NAMALWA (cell line): Measurements from ENCODE around the gene C11orf21.
"Not testable (repeated sequence)": the region's sequence is repeated elsewhere in the genome, so short reads cannot be mapped to it uniquely, and the experiment has no call there.

Experiments
- DNase-seq: peaks from one replicate; pipeline ENCODE4 v3.0.0-alpha.2; 2015; ENCODE audit warnings: low spot score

The C11orf21 gene

GRCh38 chr11:2296913-2297622 is 4.7 kb downstream of the C11orf21 start:
- no peak for DNase-seq

GRCh38 chr11:2295971-2296912 is 5.5 kb downstream of the C11orf21 start:
- DNase-seq, result no peak

GRCh38 chr11:2294926-2295290 is 6.8 kb downstream of the C11orf21 start:
- DNase-seq, result no peak

GRCh38 chr11:2293984-2294925 is 7.5 kb downstream of the C11orf21 start:
- DNase-seq, result no peak

GRCh38 chr11:2293531-2293971 is 8.2 kb downstream of the C11orf21 start:
- DNase-seq, result no peak

GRCh38 chr11:2290351-2290841 is 11.3 kb downstream of the C11orf21 start:
- DNase-seq, result no peak

- no peak for DNase-seq
Observed at GRCh38 chr11:2289859-2290258, 11.9 kb downstream of the C11orf21 start.

GRCh38 chr11:2289350-2289749 is 12.4 kb downstream of the C11orf21 start:
- no peak for DNase-seq

GRCh38 chr11:2287091-2287490 is 14.6 kb downstream of the C11orf21 start:
- no peak for DNase-seq

GRCh38 chr11:2286350-2286749 is 15.4 kb downstream of the C11orf21 start:
- not testable (repeated sequence) for DNase-seq

GRCh38 chr11:2280208-2280607 is 21.5 kb downstream of the C11orf21 start:
- no peak for DNase-seq

GRCh38 chr11:2277933-2278523 is 23.7 kb downstream of the C11orf21 start:
- DNase-seq, result no peak

GRCh38 chr11:2277008-2277346 is 24.7 kb downstream of the C11orf21 start:
- no peak for DNase-seq

GRCh38 chr11:2276280-2277007 is 25.3 kb downstream of the C11orf21 start:
- no peak for DNase-seq

GRCh38 chr11:2275334-2276279 is 26.1 kb downstream of the C11orf21 start:
- DNase-seq, result no peak

GRCh38 chr11:2273771-2274170 is 27.9 kb downstream of the C11orf21 start:
- no peak for DNase-seq

GRCh38 chr11:2273311-2273710 is 28.4 kb downstream of the C11orf21 start:
- DNase-seq, result no peak

- DNase-seq, result no peak
Observed at GRCh38 chr11:2272946-2273280, 28.8 kb downstream of the C11orf21 start.

- no peak for DNase-seq
Observed at GRCh38 chr11:2272228-2272945, 29.3 kb downstream of the C11orf21 start.
